Measurements from ENCODE around the gene ARPC5L.
A peak's percentile ranks its signal among the peaks of the same experiment; 100 is the strongest.
"Not testable (repeated sequence)": the region's sequence is repeated elsewhere in the genome, so short reads cannot be mapped to it uniquely, and the experiment has no call there.

ARPC5L gene

GRCh38 chr9:124861342-124862229 lies at the start of gene ARPC5L, which contains the start of gene RPL35:
TSS of gene ARPC5L (plus strand) at chr9:124862130. CDS start at chr9:124869291, 7,161 bp downstream.
TSS of gene RPL35 (minus strand) at chr9:124861957. CDS start at chr9:124861912, 45 bp downstream.
- DNase-seq = peak; percentile 97
- ATAC-seq = peak; percentile 96

GRCh38 chr9:124812441-124812876 lies 49.5 kb upstream of the ARPC5L start:
- peak; percentile 71 for ATAC-seq
- peak; percentile 15 for DNase-seq

- DNase-seq = no peak
Measured at GRCh38 chr9:124813041-124813440, 48.9 kb upstream of the ARPC5L start.

GRCh38 chr9:124813501-124814163 lies 48.3 kb upstream of the ARPC5L start:
- DNase-seq = no peak
- no peak for ATAC-seq

More at GRCh38 chr9:124813041-124813440, 48.9 kb upstream of the ARPC5L start:
- no peak for ATAC-seq

- DNase-seq = no peak
- ATAC-seq = no peak
Measured at GRCh38 chr9:124814164-124814535, 47.8 kb upstream of the ARPC5L start.

GRCh38 chr9:124815601-124816000 lies 46.3 kb upstream of the ARPC5L start:
- DNase-seq (no peak), ATAC-seq (no peak)

- DNase-seq (peak; percentile 30), ATAC-seq (peak; percentile 86)
Measured at GRCh38 chr9:124818431-124819281, 43.3 kb upstream of the ARPC5L start.

GRCh38 chr9:124820698-124821623 lies 41.0 kb upstream of the ARPC5L start:
- DNase-seq (no peak), ATAC-seq (no peak)

- no peak for DNase-seq
- no peak for ATAC-seq
Measured at GRCh38 chr9:124828489-124829333, 33.2 kb upstream of the ARPC5L start.

- DNase-seq (no peak), ATAC-seq (no peak)
Measured at GRCh38 chr9:124829334-124829669, 32.6 kb upstream of the ARPC5L start.

- no peak for ATAC-seq
Measured at GRCh38 chr9:124830593-124830992, 31.3 kb upstream of the ARPC5L start.

GRCh38 chr9:124831642-124832364 lies 30.1 kb upstream of the ARPC5L start:
- ATAC-seq = no peak
- DNase-seq = no peak

More at GRCh38 chr9:124830593-124830992, 31.3 kb upstream of the ARPC5L start:
- DNase-seq = no peak

- ATAC-seq (no peak), DNase-seq (no peak)
Measured at GRCh38 chr9:124834591-124834990, 27.3 kb upstream of the ARPC5L start.

- ATAC-seq = no peak
- DNase-seq = no peak
Measured at GRCh38 chr9:124835026-124835557, 26.8 kb upstream of the ARPC5L start.

GRCh38 chr9:124838132-124838531 lies 23.8 kb upstream of the ARPC5L start:
- not testable (repeated sequence) for DNase-seq

GRCh38 chr9:124838567-124839275 lies 23.2 kb upstream of the ARPC5L start:
- not testable (repeated sequence) for ATAC-seq, DNase-seq

More at GRCh38 chr9:124838132-124838531, 23.8 kb upstream of the ARPC5L start:
- ATAC-seq = not testable (repeated sequence)

GRCh38 chr9:124839612-124840299 lies 22.2 kb upstream of the ARPC5L start:
- no peak for ATAC-seq
- no peak for DNase-seq
